Stomach (tissue), 4 donors: ENCODE measurements around the gene C19orf53.

Source experiments
- CTCF ChIP-seq, 7 experiments: fragments of 450-650 bp in 4 of 7; fragments of 200-600 bp in 3 of 7; sonication (generic) in 3 of 7; IDR thresholded peaks; one replicate each; pipeline ENCODE4 v1.5.1; 2016 to 2019; ENCODE audit warnings: antibody characterized with exemption in 7 of 7, control low read depth in 2 of 7, mild to moderate bottlenecking in 1 of 7
- POLR2A ChIP-seq, 4 donors: fragments of 450-650 bp; IDR thresholded peaks; one replicate each; pipeline ENCODE4 v1.6.1; 2016; ENCODE audit warnings: antibody characterized with exemption in 4 of 4, control low read depth in 2 of 4, mild to moderate bottlenecking in 1 of 4, moderate library complexity in 1 of 4
- POLR2AphosphoS5 ChIP-seq, 3 donors: sonication (generic); formaldehyde crosslinking; IDR thresholded peaks; one replicate each; pipeline ENCODE4 v1.6.1; 2016; ENCODE audit warnings: antibody characterized with exemption in 3 of 3

DNA sequence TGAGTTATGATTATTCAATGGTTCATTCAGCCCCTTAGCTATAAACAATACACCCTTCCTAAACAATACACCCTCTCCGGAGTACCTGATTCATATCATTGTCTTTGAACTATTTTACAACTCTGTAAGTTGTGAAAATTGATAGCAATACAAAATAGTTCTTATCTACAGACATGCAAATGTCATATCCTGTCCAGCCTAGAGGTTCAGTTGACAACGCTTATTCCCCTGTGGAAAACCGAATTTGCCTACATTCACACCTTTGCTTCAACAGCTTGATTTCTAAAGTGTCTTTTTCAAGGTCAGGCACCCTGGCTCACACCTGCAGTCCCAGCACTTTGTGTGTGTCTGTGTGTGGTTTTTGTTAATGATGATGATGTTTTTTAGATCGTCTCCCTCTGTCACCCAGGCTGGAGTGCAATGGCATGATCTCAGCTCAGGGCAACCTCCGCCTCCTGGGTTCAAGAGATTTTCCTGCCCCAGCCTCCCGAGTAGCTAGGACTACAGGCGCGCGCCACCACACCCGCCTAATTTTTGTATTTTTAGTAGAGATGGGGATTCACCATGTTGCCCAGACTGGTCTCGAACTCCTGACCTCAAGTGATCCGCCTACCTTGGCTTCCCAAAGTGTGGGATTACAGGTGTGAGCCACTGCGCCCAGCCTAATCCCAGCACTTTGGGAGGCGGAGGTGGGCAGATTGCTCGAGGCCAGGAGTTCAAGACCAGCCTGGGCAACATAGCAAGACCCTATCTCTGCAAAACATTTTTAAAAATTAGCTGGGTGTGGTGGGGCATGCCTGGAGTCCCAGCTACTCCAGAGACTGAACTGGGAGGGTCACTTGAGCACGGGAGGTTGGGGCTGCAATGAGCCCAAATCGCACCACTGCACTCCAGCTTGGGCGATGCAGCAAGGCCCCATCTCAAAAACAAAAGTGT is 9.6 kb downstream of the C19orf53 start:
- TF ChIP-seq CTCF (IDR thresholded peaks at IDR 0.05) = no peak
- no peak for TF ChIP-seq POLR2AphosphoS5 (IDR thresholded peaks at IDR 0.05)
- no peak for TF ChIP-seq POLR2A (IDR thresholded peaks at IDR 0.05)
